ENCODE data around the gene SMIM45.

SMIM45 gene

GRCh38 chr22:41935015-41935351 is 17.0 kb upstream of the SMIM45 start:
- no peaks in the 10 kb centered on the region for H3F3A ChIP-seq (ENCODE audit: low read length, unreplicated experiment)
- H3K36me3 ChIP-seq (ENCODE audit: low read depth, low read length) = peaks cover 7% of the 10 kb centered on the region; the same call in 1 of the 2 replicates
- no peak overlapping the region for H3K4me3 ChIP-seq (ENCODE audit: low read length)
- no peaks in the 10 kb centered on the region for H3K9me3 ChIP-seq (ENCODE audit: low read length)
- no peak overlapping the region for H3K27ac ChIP-seq (ENCODE audit: low read length)
- no peaks in the 10 kb centered on the region for H4K20me1 ChIP-seq (ENCODE audit: low read length)
- H3K4me2 ChIP-seq (ENCODE audit: low read length) = no peak overlapping the region
- H3K27me3 ChIP-seq (ENCODE audit: low read length) = no peaks in the 10 kb centered on the region
- H3K9ac ChIP-seq (ENCODE audit: low read length) = no peak overlapping the region
- H3K4me1 ChIP-seq (ENCODE audit: insufficient read depth, low read length) = no peaks in the 10 kb centered on the region
- no peak overlapping the region for H2AFZ ChIP-seq (ENCODE audit: low read length)
- H3K79me2 ChIP-seq (ENCODE audit: low read length) = no peaks in the 10 kb centered on the region
- ChIA-PET POLR2A (ENCODE audit: unreplicated experiment) (no interaction called here), CTCF (no interaction called here)
- intact Hi-C loops (cut with micrococcal nuclease) = no loop called here
- DNase-seq (no peak), ATAC-seq (no peak)
- no TSS peak for BruUV-seq (replicated peaks)
- H3K9me2 ChIP-seq (replicated peaks; ENCODE audit: low read length) = no peaks in the 10 kb centered on the region
- TF ChIP-seq EZH2 (IDR thresholded peaks at IDR 0.05; ENCODE audit: low read length, unreplicated experiment) = no peak
- TF ChIP-seq CTCF (conservative IDR thresholded peaks at IDR 0.05; ENCODE audit: low read depth, low read length) = no peak
- no peak for TF ChIP-seq EZH2phosphoT487 (IDR thresholded peaks at IDR 0.05; ENCODE audit: borderline replicate concordance, low read length)

DNA sequence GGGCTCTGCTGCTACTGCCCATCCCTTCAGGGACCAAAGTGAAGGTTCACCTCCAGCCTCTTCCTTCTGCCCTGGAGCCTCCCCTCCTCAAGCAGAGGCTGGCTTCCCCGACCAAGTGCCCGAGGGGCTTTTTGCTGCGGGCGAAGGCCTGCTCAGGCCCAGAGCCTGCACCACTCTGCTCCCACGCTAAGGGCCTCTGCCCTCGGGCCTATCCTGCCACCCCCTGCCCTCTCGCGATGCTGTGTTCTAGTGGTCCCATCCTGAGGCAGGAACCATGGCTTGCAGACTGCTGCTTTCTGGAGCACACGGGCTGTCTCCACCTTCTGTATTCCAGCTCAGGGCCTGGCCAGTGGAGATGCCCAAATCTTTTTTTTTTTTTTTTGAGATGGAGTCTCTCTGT is 16.4 kb upstream of the SMIM45 start:
- DNase-seq (no peak), ATAC-seq (no peak)
- no peak overlapping the region for H3K4me3 ChIP-seq (ENCODE audit: low read length)
- intact Hi-C loops (cut with micrococcal nuclease) = no loop called here
- no peaks in the 10 kb centered on the region for H4K20me1 ChIP-seq (ENCODE audit: low read length)
- H3K27ac ChIP-seq (ENCODE audit: low read length) = no peak overlapping the region
- H3K27me3 ChIP-seq (ENCODE audit: low read length) = no peaks in the 10 kb centered on the region
- no peak overlapping the region for H3K9ac ChIP-seq (ENCODE audit: low read length)
- no peaks in the 10 kb centered on the region for H3K9me2 ChIP-seq (replicated peaks; ENCODE audit: low read length)
- no peaks in the 10 kb centered on the region for H3K9me3 ChIP-seq (ENCODE audit: low read length)
- H3K4me1 ChIP-seq (ENCODE audit: insufficient read depth, low read length) = no peaks in the 10 kb centered on the region
- H3F3A ChIP-seq (ENCODE audit: low read length, unreplicated experiment) = no peaks in the 10 kb centered on the region
- no TSS peak for BruUV-seq (replicated peaks)
- CTCF ChIA-PET = no interaction called here
- H3K79me2 ChIP-seq (ENCODE audit: low read length) = no peaks in the 10 kb centered on the region
- POLR2A ChIA-PET (ENCODE audit: unreplicated experiment) = no interaction called here
- no peak overlapping the region for H3K4me2 ChIP-seq (ENCODE audit: low read length)
- H2AFZ ChIP-seq (ENCODE audit: low read length) = no peak overlapping the region
- no peak for TF ChIP-seq EZH2 (IDR thresholded peaks at IDR 0.05; ENCODE audit: low read length, unreplicated experiment)
- no peak for TF ChIP-seq CTCF (conservative IDR thresholded peaks at IDR 0.05; ENCODE audit: low read depth, low read length)
- no peak for TF ChIP-seq EZH2phosphoT487 (IDR thresholded peaks at IDR 0.05; ENCODE audit: borderline replicate concordance, low read length)
- H3K36me3 ChIP-seq (ENCODE audit: low read depth, low read length) = peaks cover 7% of the 10 kb centered on the region; the same call in 1 of the 2 replicates

DNA sequence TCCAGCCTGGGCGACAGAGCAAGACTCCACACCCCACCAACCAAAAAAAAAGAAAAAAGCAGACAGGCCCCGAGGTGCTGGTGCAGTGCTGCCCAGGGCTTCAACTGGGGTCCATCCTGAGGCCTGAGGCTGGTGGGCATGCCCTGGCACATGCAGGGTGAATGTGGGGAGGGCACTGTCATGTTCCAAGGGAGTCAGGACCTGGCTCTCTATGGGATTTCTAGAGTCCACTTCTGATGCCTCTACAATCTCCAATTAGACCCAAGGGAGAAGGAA is 15.1 kb upstream of the SMIM45 start:
- Histone ChIP-seq H3K9me3 (ENCODE audit: low read length) (no peaks in the 10 kb centered on the region), H3K4me1 (ENCODE audit: insufficient read depth, low read length) (no peaks in the 10 kb centered on the region), H2AFZ (ENCODE audit: low read length) (no peak overlapping the region), H3K27me3 (ENCODE audit: low read length) (no peaks in the 10 kb centered on the region), H3K9me2 (replicated peaks; ENCODE audit: low read length) (no peaks in the 10 kb centered on the region), H3F3A (ENCODE audit: low read length, unreplicated experiment) (no peaks in the 10 kb centered on the region), H3K79me2 (ENCODE audit: low read length) (no peaks in the 10 kb centered on the region), H3K4me2 (ENCODE audit: low read length) (no peak overlapping the region), H4K20me1 (ENCODE audit: low read length) (0 out of 2 replicates have a peak, but pooled peaks cover 3% of the 10 kb centered on the region), H3K27ac (ENCODE audit: low read length) (no peak overlapping the region), H3K9ac (ENCODE audit: low read length) (no peak overlapping the region), H3K4me3 (ENCODE audit: low read length) (no peak overlapping the region), H3K36me3 (ENCODE audit: low read depth, low read length) (peaks cover 16% of the 10 kb centered on the region)
- no TSS peak for BruUV-seq (replicated peaks)
- CTCF ChIA-PET = no interaction called here
- no peak for ATAC-seq
- intact Hi-C loops (cut with micrococcal nuclease) = no loop called here
- POLR2A ChIA-PET (ENCODE audit: unreplicated experiment) = no interaction called here
- TF ChIP-seq EZH2 (IDR thresholded peaks at IDR 0.05; ENCODE audit: low read length, unreplicated experiment) (no peak), CTCF (conservative IDR thresholded peaks at IDR 0.05; ENCODE audit: low read depth, low read length) (no peak), EZH2phosphoT487 (IDR thresholded peaks at IDR 0.05; ENCODE audit: borderline replicate concordance, low read length) (no peak)
- no peak for DNase-seq

Measured in PC-3 (cell line).